ENCODE measurements around the gene DNAJC1.

The DNAJC1 gene

DNA sequence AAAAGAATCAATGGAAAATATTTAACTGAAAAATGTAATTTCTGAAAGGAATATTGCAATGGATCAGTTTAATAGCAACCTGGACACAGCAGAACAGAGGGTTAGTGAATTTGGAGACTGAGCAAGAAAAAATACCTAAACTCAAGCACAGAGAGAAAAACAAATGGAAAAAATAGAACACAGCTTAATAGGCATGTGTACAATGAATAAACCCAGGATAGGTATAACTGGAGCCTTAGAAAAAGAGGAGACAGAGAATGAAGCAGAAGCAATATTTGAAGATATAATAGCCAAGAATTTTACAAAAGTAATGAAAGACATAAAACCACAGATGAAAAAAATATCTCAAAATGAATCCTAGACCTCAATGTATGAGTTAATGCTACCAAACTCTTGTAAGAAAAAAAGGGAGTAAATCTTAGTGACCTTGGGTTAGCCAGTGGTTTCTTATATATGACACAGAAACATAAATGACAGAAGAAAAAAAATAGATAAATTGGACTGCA is 2.9 kb upstream of the DNAJC1 start:
- no peak for DNase-seq

DNA sequence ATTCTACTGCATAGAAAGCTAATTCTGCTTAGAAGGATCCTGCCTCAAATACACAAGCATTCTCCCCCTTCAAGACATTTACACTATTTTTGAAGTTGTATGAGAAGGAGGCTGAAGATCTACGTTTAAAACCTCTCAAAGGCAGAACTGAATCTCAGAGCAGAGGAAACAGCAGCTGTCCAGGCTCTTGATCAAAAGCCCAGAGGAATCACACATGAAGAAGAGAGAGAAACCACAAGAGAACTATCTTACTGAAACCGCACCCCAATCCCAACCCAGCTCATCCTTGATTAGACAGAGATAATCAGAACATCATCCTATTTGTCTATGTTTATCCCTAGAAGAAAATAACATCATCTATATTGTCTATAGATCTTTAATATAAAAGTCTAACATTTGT is 2.2 kb upstream of the DNAJC1 start:
- DNase-seq, result no peak

DNA sequence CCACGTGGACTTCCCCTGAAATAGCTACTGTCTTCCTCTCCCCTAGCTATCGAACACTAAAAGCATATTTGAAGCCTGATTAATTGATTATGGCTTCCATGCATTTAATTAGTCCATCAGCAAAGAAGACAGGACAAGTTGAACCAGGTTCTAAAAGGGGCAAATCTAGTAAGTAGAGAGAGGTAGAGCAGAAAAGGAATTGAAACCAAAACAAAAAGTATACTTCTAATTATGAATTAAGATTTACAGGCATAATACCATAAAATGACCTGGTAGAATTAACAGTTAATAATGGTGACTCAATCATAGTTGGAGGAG is 393 bp upstream of the DNAJC1 start:
- no peak for DNase-seq

DNA sequence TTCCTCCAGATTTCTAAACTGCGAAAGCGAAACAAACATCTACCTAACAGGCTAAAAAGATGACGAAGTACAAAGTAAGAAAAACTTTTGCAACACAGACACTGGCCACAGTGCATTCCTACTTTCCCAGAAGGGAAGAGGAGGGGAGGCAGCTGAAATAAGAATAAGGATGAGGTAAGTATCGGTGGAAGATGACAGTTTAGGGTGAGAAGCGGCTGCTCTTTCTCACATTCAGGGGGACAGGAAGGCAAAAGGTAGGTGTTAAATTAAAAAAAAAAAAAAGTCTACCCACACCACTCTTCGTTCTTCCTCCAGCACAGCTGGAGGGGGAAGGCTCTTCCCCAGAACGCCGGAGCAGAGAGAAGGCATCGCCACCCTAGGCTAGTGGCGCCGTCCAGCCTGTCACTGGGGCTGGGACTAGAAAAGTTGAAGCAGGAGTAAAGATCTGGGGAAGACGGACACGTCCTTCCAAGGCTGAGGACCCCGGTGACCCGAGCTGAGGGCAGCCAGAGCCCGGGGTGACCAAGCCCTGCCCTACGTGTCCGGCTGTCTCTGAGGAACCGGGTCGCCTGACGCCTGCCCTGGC is 846 bp downstream of the DNAJC1 start:
- DNase-seq, result no peak

DNA sequence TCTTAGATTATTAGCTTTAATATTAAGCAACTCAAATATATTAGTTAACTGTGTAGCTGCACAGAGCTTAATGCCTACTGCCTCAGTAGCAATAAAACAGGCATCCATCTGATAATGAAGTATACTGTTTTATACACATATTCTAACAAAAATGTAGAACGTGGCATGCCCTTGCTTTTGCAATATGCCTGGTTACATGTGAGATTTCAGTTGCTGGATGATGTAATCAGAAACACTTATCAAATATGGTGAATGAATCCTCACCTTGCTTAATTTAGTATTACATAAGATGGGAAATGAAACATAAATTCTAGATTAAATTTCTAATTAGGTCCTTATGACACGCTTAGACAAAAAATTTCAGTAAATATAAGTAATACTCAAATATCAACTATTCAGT is 8.0 kb downstream of the DNAJC1 start:
- no peak for DNase-seq

DNA sequence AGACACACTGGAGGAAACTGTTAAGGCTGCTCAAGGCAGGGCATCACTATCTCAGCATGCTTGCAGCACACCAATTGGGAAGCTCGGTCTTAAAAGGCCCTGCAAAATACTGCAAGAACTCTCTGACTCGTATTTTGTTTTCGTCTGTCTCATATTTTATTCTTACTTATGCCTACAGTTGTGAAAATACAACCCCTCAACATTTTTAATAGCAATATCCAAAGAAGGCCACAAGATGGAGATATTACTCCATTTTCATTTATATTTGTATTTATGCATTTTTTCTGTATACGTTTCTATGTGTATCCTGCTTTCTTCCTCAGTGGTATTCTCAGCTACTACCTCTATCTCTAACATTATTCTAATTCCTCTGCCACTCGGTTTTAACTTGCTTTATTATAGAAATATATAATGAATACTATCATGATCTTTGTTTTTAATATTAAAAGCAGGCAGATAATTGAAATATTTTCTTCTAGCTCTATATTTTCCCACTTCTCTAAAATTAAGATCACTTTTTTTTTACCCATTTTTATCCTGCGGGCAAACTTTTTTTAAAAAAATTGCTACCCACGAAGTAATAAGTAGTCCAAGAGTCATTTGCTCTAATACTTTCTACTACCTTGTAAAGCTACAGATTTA is 10.0 kb downstream of the DNAJC1 start:
- no peak for DNase-seq

DNA sequence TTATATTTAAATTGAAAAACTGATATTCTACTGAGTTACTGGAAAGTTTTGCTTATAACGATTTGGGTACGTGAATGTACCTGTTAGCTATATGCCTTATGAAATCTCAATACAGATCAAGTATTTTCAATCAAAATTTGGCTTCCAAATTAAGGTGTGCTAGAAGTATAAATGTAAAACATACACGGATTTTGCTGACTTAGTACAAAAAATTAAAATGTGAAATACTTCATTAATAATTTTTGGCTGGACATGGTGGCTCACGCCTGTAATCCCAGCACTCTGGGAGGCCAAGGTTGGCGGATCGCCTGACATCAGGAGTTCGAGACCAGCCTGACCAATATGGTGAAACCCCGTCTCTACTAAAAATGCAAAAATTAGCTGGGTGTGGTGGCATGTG is 11.7 kb downstream of the DNAJC1 start:
- no peak for DNase-seq

DNA sequence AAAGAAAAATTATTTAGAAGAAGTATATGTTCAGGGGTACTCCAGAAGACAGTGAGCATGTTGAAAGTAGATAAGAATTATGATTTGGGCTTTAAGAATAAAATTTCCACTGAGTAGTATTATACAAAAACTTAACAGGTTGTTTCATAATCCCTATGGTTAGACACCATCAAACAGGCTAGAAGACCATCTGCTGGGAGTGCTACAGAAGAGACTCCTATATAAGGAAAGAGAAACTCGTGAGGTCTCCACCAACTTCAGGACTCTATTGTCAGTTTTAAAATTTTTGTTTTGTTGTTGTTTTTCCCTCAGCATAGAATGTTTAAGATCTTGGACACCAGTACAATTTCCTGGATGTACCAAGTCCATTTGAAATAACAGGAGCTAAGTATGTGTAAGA is 13.1 kb downstream of the DNAJC1 start:
- DNase-seq, result no peak

DNA sequence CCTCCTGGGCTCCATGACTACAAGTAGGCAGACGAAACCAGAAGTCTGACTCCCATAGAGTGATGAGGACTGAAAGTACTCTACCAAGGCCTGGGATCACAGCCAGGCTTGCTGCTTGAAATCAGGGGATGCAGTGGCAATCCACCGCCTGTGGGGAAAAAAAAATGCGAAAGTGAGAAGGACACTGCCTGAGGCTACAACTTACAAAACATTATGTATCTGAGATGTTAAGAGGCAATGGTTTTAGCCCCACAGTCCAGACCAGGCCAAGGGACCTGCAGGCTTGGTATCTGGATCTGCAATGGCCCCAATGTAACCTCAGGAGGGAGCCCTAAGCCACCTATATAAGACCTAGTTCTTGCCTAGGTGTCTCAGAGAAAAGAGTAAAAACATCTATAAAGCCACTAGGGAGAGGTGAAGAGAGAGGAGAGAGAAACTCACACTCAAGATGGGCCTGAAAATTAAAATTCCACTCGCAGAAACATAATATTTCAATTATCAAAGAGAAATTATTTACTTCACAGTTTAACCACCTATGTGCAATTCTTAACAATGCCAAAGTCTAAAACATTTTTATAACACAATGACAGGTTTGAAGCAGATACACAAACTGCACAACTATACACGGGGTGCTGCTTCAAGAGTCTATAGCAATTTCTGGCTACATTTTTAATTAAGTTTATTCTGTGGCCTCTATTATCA is 13.9 kb downstream of the DNAJC1 start:
- peak; percentile 69 for DNase-seq

DNA sequence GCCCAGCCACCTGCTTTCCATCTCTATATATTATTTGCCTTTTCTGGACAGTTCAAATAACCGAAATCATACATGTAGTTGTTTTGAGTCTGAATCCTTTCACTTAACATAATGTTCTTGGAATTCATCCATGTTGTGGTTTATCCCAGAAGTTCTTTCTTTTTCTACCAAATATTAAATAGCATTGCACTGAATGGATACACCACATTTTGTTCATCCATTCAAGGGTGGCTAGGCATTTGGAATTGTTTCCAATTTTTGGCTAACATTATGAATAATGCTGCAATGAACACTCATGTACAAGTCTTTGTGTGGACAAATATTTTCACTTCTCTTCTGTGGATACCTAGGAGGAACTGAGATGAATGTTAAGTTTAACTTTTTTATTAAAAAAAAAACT is 18.0 kb downstream of the DNAJC1 start:
- no peak for DNase-seq

DNA sequence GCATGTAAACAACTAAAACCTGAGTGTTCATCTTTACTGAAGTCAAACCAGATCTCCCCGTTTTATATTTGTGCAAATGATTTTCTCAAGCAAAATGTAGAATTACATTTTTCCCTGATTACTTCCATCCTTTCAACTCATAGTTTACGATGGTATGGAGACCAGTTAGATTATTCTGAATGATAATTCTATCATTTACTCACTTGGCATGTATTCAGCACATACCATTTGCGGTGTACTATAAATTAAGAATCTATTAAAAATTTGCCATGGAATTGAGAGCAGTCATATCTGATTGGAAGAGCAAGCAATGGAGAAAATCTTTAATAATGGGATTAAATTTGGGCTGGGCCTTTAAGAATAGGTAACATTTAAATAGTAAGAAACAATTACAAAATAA is 22.4 kb downstream of the DNAJC1 start:
- no peak for DNase-seq

DNA sequence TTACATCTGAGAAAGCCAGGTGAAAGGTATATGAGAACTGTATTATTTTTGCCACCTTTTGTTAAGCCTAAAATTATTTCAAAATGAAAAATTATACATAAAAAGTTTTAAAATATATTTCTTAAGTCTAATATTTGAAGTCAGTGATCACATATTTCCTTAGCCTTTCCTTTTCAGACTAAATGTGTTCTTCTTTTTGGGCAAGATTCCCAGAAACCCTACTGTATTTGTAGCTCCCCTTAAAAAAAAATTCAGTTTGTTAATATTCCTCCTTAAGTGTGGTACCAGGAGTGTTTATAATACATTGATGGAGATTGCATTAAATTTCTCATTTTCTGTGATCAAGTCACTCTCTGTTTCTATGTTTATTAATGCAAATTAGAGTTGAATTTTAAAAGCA is 22.8 kb downstream of the DNAJC1 start:
- DNase-seq, result no peak

DNA sequence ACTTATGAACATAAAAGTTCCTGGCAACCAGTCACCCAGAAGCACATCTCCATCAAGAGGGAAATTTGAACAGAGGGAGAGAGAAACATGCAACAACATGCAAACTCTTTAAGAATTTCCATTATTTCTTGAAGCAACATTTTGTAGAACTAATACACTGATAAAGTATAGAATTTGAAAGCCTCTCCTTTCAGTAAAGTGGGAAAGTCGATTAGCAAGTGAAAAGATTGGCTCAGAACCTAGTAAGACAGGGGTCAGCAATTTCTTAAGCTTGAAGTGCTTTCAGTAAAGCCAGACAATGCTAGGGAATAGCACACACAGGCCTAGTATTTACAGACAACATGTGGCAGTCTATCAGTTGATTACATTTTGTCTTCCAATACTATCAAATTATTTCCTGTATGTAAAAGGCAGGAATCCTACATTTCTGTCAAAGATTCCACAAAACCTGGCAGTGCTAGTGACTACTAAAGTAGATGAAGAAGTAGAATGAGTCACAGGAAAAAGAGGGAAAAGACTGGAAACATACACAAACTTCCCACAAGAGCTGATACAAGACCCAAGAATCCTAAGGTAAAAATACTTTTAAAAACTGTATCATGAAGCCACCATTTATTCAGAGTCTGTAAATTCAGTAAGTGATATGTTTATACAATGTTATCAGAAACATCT is 25.2 kb downstream of the DNAJC1 start:
- DNase-seq, result no peak

DNA sequence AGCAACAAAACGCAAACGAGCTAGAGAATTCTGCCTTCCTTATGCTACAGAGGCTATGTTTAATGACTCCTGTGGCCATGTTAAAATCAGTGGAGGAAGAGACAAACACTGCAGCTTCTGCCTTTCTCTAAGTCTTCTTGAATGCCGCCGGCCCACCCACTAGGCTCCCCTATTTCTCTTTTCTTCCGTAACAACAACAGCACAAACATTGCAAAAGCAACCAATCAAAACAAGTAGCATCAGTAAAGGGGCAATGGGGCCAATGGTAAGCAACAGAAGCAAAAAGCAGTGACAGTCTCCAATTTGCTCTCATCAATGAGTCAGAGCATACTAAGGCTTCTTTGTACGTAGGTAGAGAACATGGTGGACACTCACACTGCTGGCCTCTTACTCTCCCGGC is 26.8 kb downstream of the DNAJC1 start:
- no peak for DNase-seq

DNA sequence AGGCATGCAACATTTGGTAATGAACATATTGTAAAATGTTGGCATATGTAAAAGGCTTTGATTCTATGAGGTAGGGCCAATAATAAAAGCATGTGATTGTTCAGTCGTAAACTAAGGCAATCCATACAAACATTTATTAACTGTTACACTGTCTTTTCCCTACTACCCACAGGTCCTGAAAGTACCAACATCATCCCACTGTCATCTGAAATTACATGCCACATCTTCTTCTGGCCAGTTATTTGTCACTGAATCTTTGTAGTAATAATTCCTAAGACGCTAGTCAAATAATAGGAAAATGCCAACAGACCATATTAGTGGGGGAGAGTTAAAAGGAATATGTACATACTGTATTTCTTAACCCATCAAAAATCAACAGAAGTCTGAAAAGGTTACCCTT is 27.2 kb downstream of the DNAJC1 start:
- no peak for DNase-seq

DNA sequence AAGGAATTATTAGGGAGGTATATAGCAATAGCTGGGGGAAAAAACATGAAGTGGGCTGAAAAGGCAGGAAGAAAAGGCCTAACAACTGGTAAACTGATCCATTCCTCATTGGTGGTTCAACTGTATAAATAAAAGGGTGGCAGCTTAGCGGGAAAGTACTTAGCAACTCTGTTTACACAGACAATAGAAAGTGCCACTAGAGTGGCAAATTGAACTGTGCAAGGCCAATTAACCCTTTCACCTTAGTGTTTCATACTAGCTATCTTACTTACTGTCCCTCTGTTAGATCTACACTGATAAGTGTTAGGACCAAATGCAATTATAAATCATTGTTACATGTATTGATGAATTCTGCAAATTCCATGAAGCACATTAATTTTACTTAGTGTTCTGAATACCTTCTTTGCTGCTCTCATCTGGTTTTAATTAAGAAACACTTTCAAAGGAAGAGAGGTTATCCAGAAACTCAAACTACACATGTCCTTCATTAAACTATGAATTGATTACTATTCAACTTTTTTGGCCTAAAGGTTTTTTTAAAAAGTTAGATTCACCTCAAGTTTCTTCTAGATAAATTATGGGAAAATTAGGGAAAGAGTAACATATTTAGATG is 28.0 kb downstream of the DNAJC1 start:
- peak; percentile 83 for DNase-seq

DNA sequence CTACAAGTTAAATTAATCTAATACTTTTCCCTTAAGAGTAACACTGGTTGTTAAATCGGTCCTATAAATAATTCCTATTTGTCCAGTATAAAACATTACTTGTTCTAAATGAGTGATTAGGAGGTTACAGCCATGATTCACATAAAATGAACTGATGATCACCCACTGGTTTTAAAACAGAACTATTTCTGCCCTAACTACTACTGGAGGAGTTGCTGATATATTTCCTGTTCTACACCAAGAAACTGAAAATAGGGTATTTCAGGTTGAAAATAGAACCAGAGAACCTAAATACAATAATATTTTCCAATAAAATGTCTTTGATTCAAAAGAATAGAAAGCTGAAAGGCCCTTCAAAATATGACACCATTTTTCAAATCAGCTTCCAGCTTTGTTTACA is 30.9 kb downstream of the DNAJC1 start:
- no peak for DNase-seq

DNA sequence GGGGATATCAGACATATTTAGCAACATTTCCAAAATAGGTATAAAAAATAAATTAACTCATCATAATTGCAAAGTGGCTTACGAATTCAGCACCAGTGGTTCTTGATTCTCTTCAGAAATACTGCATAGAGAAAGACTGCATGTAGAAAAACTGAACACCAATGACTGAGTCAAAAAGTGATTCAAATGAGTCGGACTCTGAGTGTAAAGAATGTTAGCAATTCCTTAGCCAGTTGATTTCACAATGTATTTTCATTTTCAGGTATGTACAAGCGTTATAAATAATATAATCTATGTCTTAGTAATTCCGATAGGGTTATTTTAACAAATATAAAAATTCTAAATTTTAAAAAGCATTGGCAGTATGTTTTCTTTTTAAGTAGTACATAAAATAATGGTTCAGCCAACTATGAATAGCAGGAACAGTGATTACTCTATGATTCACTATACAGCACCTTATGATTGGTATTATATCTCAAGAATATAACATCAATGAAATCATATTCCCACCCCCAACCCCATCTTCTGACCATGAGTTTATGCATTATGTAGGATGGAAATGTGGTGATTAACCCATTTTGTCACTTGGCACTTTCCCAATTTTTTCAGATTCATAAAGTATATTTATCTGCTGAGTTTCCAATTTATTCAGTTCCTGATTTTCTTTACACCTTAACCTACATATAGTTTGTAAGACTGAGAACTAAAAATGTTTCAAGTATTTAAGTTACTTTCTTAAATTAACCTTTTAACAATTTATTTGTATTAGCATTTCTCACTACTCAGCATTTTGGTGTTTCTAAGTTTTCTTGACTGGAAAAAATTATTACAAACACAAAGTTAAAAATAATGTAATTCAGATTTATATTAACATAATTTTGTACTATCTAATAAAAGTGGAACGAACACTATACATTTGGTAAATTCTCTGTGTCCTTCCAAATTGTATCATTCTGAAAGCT is 33.9 kb downstream of the DNAJC1 start:
- no peak for DNase-seq

DNA sequence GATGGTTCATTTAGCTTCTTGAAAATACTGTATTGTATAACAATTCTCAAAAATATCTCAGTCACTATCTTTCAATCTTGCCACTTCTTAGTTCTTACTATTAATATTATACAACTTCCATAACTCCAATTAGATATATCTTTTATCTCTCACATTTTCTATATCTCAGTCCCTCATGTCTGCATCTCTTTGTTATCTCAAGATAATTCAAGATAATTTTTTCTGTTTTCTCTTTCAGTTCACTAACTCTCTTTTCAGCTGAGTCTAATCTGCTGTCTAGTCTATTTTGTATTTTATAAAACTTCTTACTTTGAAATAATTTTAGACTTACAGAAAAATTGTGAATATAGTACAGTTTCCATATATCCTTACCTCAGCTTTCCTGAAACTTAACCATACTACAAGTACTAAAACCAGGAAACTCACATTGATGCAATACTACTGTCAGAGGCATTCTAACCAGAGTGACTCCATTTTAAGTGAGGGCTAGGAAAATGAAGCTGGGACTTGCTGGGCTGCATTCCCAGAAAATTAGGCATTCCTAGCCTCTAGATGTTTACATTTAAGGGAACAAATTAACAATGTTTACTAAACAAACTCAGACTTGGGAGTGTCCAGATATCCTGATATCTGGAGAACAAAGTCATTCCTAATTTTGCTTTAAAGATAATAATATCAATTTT is 38.4 kb downstream of the DNAJC1 start:
- DNase-seq, result no peak

DNA sequence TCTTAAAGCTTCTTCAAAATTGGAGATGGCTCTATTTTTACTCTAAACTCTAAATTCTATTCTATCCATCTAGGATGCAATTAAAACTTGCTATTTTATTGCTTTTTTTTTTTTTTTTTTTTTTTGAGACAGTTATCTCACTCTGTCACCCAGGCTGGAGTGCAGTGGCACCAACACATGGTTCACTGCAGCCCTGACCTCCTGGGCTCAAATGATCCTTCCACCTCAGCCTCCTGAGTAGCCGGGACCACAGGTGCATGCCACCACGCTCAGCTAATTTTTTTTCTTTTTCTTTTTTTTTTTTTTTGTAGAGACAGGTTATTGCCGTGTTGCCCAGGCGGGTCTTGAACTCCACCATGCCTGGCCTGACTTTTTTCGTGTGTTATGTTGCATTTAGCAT is 41.2 kb downstream of the DNAJC1 start:
- DNase-seq, result no peak

DNA sequence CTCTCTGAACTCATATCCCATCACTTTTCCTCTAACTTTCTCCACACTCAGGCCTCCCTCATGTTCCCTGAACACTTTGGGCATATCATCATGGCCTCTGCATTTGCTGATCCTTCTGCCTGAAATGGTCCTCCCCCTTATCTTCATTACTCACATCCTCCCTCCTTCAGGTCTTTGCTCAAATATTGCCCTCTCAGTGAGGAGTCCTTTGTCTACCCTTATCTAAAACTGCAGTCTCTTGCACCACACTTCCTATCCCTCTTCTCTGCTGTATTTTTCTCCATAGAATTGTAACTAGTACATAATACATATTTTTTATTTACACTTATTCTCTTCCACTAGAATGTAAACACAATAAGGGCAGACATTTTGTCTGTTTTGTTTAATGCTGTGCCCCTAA is 41.7 kb downstream of the DNAJC1 start:
- DNase-seq, result no peak

DNA sequence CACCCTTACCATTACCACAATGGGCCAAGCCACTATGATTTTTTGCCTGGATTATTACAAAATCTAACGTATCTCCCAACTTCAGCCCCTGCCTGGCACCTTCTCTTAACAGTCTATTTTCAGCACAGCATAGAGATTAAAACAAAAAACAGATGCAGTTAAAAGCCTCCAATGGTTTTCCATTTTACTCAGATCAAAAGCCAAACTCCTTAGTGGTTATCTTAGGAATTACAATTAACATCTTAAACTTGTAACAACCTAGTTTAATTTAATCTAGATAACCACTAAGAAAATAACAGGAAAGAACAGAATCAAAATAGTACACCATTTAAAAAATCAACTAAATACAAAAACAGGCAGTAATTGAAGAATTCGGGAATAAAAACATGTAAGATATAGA is 43.5 kb downstream of the DNAJC1 start:
- no peak for DNase-seq
